Uterus (tissue), 4 donors: Measurements from ENCODE around the gene AJM1. TPM values are rescaled to one million over a fixed set of nuclear protein-coding genes. Genes with fewer than 3 reads are reported as not detected.
"Not testable (repeated sequence)": the region's sequence is repeated elsewhere in the genome, so short reads cannot be mapped to it uniquely, and the experiment has no call there.

Experiments used
- DNase-seq, 2 donors: peaks; one replicate each; pipeline ENCODE4 v3.0.0-alpha.2; 2019 to 2020
- H3K27ac ChIP-seq, 2 donors: fragments of 200-600 bp; sonication (generic); 1 replicate in 1 of 2; 2 replicates in 1 of 2; pipeline ENCODE4 v1.5.1; 2016 to 2018
- H3K27me3 ChIP-seq, 2 donors: fragments of 200-600 bp; sonication (generic); one replicate each; pipeline ENCODE4 v1.5.1; 2018 to 2019; ENCODE audit warnings: control low read depth in 1 of 2
- H3K36me3 ChIP-seq, 2 donors: fragments of 200-600 bp; sonication (generic); one replicate each; pipeline ENCODE4 v1.5.1; 2019; ENCODE audit warnings: control low read depth in 1 of 2
- H3K4me1 ChIP-seq, 2 donors: fragments of 200-600 bp; sonication (generic); one replicate each; pipeline ENCODE4 v1.5.1; 2018 to 2019; ENCODE audit warnings: control low read depth in 1 of 2
- H3K4me3 ChIP-seq, 2 donors: fragments of 200-600 bp; sonication (generic); 1 replicate in 1 of 2; 2 replicates in 1 of 2; pipeline ENCODE4 v1.5.1; 2018 to 2019; ENCODE audit warnings: mild to moderate bottlenecking in 1 of 2
- H3K9me3 ChIP-seq, 2 donors: fragments of 200-600 bp; sonication (generic); one replicate each; pipeline ENCODE4 v1.5.1; 2019; ENCODE audit warnings: control low read depth in 1 of 2
- CTCF ChIP-seq, 4 experiments: fragments of 200-600 bp in 2 of 4; fragments of 450-650 bp in 2 of 4; sonication (generic) in 2 of 4; IDR thresholded peaks; one replicate each; pipeline ENCODE4 v1.5.1; 2016 to 2019; ENCODE audit warnings: antibody characterized with exemption in 4 of 4, mild to moderate bottlenecking in 2 of 4, moderate library complexity in 1 of 4
- POLR2A ChIP-seq, 2 donors: fragments of 450-650 bp; IDR thresholded peaks; one replicate each; pipeline ENCODE4 v1.6.1; 2016; ENCODE audit warnings: antibody characterized with exemption in 2 of 2, mild to moderate bottlenecking in 1 of 2, moderate library complexity in 1 of 2
- intact Hi-C: fragments of 100-400 bp; cut with DNase I; formaldehyde crosslinking; loops from one replicate; pipeline ENCODE4 v1.15.1; 2023; ENCODE audit warnings: low total_unique reads
- total RNA-seq, 4 donors: library from RNA; depleted of rRNA in 3 of 4; stranded (reverse); fragments of >200 nt in 3 of 4; gene quantifications; one replicate each; pipeline versions ENCODE4 v1.1.0 to v1.2.4, GENCODE V29; 2014 to 2023
- donor health status: DM: yes; HTN: yes; CAD: no.

AJM1 gene
- total RNA-seq, 4 donors from 2014 or later: 1.3 to 3.6 (median 3.6) TPM; not detected in 1

GRCh38 chr9:136796238-136796774 is 46.0 kb upstream of the AJM1 start, which contains the start of gene CCDC183:
TSS of gene CCDC183 (plus strand) at chr9:136796338. CDS start at chr9:136796398, 60 bp downstream.
- no peak for TF ChIP-seq POLR2A (IDR thresholded peaks at IDR 0.05)
- no peak for TF ChIP-seq CTCF (IDR thresholded peaks at IDR 0.05)
- no peak within 1 kb of the TSS for H3K4me3 ChIP-seq
- H3K27me3 ChIP-seq: peaks cover 17 to 24% of the 10 kb centered on the region in 2 donors
- H3K36me3 ChIP-seq: no peaks in the 10 kb centered on the region
- intact Hi-C loops: no loop called here
- no peaks in the 10 kb centered on the region for H3K9me3 ChIP-seq
- DNase-seq: no peak
- H3K4me1 ChIP-seq: peaks cover 3 to 25% of the 10 kb centered on the region in 2 donors
- no peak within 1 kb of the TSS for H3K27ac ChIP-seq

DNA sequence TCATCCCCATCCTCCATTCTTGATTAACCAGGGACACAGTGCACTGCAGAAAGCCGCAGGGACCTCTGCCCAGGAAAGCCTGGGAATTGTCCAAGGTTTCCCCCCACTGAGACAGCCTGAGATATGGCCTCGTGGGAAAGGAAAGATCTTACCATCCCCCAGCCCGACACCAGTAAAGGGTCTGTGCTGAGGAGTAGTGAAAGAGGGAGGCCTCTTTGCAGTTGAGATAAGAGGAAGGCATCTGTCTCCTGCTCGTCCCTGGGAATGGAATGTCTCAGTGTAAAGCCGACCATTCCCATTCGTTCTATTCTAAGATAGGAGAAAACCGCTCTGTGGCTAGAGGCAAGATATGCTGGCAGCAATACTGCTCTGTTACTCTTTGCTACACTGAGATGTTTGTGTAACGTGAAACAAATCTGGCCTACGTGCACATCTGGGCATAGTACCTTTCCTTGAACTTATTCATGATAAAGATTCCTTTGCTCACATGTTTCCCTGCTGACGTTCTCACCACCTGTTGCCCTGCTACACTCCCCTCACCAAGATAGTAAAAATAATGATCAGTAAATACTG is 45.4 kb upstream of the AJM1 start:
- H3K9me3 ChIP-seq, intact Hi-C loops, DNase-seq, H3K36me3 ChIP-seq, H3K4me3 ChIP-seq, H3K27ac ChIP-seq: not testable (repeated sequence)
- Histone ChIP-seq H3K27me3 (peaks cover 17 to 29% of the 10 kb centered on the region in 2 donors), H3K4me1 (peaks cover 3 to 21% of the 10 kb centered on the region in 2 donors)

DNA sequence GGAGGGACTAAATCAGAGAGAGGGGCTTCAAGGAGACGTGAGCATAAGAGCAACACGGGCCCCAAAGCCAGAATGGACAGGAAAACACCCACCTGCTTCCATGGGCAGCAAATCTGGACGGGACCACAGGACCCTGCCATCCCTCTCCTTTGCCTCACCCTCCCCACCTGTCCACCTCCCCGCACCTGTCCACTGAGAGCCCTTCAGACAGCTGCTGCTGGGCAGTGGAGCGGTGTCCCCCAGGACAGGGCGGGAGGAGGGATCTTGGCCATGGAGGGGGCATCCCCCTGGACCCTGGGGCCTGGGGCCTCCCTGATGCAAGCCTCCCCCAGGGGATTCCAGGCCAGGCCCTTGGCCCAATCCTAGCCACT is 43.6 kb upstream of the AJM1 start:
- peaks cover 0 to 17% of the 10 kb centered on the region in 2 donors for H3K4me1 ChIP-seq
- no peaks in the 10 kb centered on the region for H3K36me3 ChIP-seq
- H3K27ac ChIP-seq: no peak overlapping the region
- peaks cover 17 to 32% of the 10 kb centered on the region in 2 donors for H3K27me3 ChIP-seq
- TF ChIP-seq CTCF (IDR thresholded peaks at IDR 0.05) (no peak), POLR2A (IDR thresholded peaks at IDR 0.05) (no peak)
- H3K4me3 ChIP-seq: no peak overlapping the region
- intact Hi-C loops: no loop called here
- DNase-seq: no peak
- no peaks in the 10 kb centered on the region for H3K9me3 ChIP-seq

- no peak for DNase-seq
- Histone ChIP-seq H3K4me3 (peak overlapping the region in 1 of 2 donors; percentile 19), H3K27me3 (peaks cover 17 to 32% of the 10 kb centered on the region in 2 donors), H3K36me3 (no peaks in the 10 kb centered on the region), H3K27ac (no peak overlapping the region), H3K4me1 (peaks cover 0 to 17% of the 10 kb centered on the region in 2 donors), H3K9me3 (no peaks in the 10 kb centered on the region)
- intact Hi-C loops: no loop called here
- no peak for TF ChIP-seq POLR2A (IDR thresholded peaks at IDR 0.05)
These were observed 43.0 kb upstream of the AJM1 start for GRCh38 chr9:136799079-136799853.

DNA sequence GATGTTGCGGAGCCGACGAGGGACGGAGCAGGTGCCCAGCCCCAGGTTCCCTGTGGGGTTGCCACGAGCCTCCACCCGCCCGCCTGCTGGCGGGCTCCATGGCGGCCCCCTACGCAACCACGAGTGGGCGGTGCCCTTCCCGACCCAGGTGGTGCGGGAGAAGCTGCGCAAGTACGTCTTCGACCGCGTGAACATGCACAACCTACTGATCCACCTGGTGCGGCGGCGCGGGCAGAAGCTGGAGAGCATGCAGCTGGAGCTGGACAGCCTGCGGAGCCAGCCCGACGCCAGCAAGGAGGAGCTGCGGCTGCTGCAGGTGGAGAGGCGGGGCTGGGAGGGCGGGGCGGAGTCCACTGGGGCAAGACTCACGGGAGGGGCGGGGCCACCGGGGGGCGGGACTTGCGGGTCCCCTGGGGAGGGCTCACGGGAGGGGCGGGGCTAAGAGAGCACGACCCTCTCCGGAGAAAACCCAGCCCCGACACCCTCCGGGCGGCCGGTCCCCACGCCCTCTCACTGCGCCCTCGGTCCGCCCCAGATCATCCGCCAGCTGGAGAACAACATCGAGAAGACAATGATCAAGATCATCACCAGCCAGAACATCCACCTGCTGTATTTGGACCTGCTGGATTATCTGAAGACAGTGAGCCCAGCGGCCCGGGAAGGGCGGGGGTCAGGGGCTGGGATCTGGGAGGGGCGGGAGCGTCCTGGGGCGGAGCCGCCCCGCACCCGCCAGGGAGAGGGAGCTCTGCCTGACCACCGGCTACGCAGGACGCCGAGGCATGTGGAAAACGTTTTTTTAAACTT is 42.2 kb upstream of the AJM1 start:
- peaks cover 0 to 17% of the 10 kb centered on the region in 2 donors for H3K4me1 ChIP-seq
- no peaks in the 10 kb centered on the region for H3K36me3 ChIP-seq
- H3K27me3 ChIP-seq: peaks cover 17 to 32% of the 10 kb centered on the region in 2 donors
- peak; percentile 57 to 65 for DNase-seq
- no peak overlapping the region for H3K27ac ChIP-seq
- no peak for TF ChIP-seq POLR2A (IDR thresholded peaks at IDR 0.05)
- no peak for TF ChIP-seq CTCF (IDR thresholded peaks at IDR 0.05)
- H3K9me3 ChIP-seq: no peaks in the 10 kb centered on the region
- H3K4me3 ChIP-seq: peak overlapping the region in 1 of 2 donors; percentile 19
- intact Hi-C loops: no loop called here
